ENCODE data around the gene AKAP13. TPM values are rescaled to one million over a fixed set of nuclear protein-coding genes. Genes with fewer than 3 reads are reported as not detected.

AKAP13 gene
- total RNA-seq, 1 experiment from 2014 or later, result 49.6 TPM

- intact Hi-C loops (cut with micrococcal nuclease; ENCODE audit: unreplicated experiment), result loop anchor here (5.0 kb wide), 1 partner anchor 343 kb away; no protein-coding TSS in a partner anchor
- no TSS peak for BruUV-seq (replicated peaks)
- H3K9me3 ChIP-seq, result no peaks in the 10 kb centered on the region
- H3K27me3 ChIP-seq (replicated peaks; ENCODE audit: control insufficient read depth, insufficient read depth, low read length), result no peaks in the 10 kb centered on the region
- CTCF ChIA-PET, result interaction anchor here (0.8 kb wide), 1 partner anchor 159 kb away, joined by 8 read pairs; no protein-coding TSS in a partner anchor
- no peaks in the 10 kb centered on the region for H3K9me3 Mint-ChIP-seq (ENCODE audit: unreplicated experiment)
- H3K4me3 Mint-ChIP-seq (ENCODE audit: unreplicated experiment), result no peak overlapping the region
- DNase-seq, result no peak
- H3K27ac Mint-ChIP-seq (ENCODE audit: unreplicated experiment), result peak overlapping the region; percentile 23
- POLR2A ChIA-PET, result no interaction called here
- H3K36me3 ChIP-seq (ENCODE audit: control insufficient read depth, insufficient read depth, low read length), result no peaks in the 10 kb centered on the region
- TF ChIP-seq CTCF (IDR thresholded peaks at IDR 0.05; ENCODE audit: insufficient read depth in 1 of 2, low read depth in 1 of 2, low read length in 1 of 2, severe bottlenecking in 1 of 2, unreplicated experiment in 1 of 2), result no peak
- peaks cover 9% of the 10 kb centered on the region for H3K36me3 Mint-ChIP-seq (ENCODE audit: insufficient read depth, unreplicated experiment)
- H3K4me1 ChIP-seq, result peaks cover 31% of the 10 kb centered on the region
- no peaks in the 10 kb centered on the region for H3K27me3 Mint-ChIP-seq (ENCODE audit: insufficient read depth, unreplicated experiment)
- peaks cover 39% of the 10 kb centered on the region for H3K4me1 Mint-ChIP-seq (ENCODE audit: low read depth, unreplicated experiment)
- no peak overlapping the region for H3K4me3 ChIP-seq (ENCODE audit: low read depth, low read length)
These were observed 113.8 kb downstream of the AKAP13 start for GRCh38 chr15:85494048-85494777.

- ChIA-PET CTCF (interaction anchor here (0.8 kb wide), 1 partner anchor 159 kb away, joined by 8 read pairs; no protein-coding TSS in a partner anchor), POLR2A (no interaction called here)
- no peak overlapping the region for H3K4me3 ChIP-seq (ENCODE audit: low read depth, low read length)
- no peaks in the 10 kb centered on the region for H3K27me3 ChIP-seq (replicated peaks; ENCODE audit: control insufficient read depth, insufficient read depth, low read length)
- no TSS peak for BruUV-seq (replicated peaks)
- H3K36me3 ChIP-seq (ENCODE audit: control insufficient read depth, insufficient read depth, low read length), result no peaks in the 10 kb centered on the region
- Mint-ChIP-seq H3K36me3 (ENCODE audit: insufficient read depth, unreplicated experiment) (peaks cover 9% of the 10 kb centered on the region), H3K27me3 (ENCODE audit: insufficient read depth, unreplicated experiment) (no peaks in the 10 kb centered on the region), H3K4me1 (ENCODE audit: low read depth, unreplicated experiment) (peaks cover 43% of the 10 kb centered on the region), H3K4me3 (ENCODE audit: unreplicated experiment) (no peak overlapping the region), H3K9me3 (ENCODE audit: unreplicated experiment) (no peaks in the 10 kb centered on the region), H3K27ac (ENCODE audit: unreplicated experiment) (no peak overlapping the region)
- H3K9me3 ChIP-seq, result no peaks in the 10 kb centered on the region
- peaks cover 36% of the 10 kb centered on the region for H3K4me1 ChIP-seq
- TF ChIP-seq CTCF (IDR thresholded peaks at IDR 0.05; ENCODE audit: insufficient read depth in 1 of 2, low read depth in 1 of 2, low read length in 1 of 2, severe bottlenecking in 1 of 2, unreplicated experiment in 1 of 2), result no peak
- intact Hi-C loops (cut with micrococcal nuclease; ENCODE audit: unreplicated experiment), result no loop called here
- DNase-seq, result no peak
These were observed 114.7 kb downstream of the AKAP13 start for GRCh38 chr15:85495096-85495495.

- no peaks in the 10 kb centered on the region for H3K27me3 ChIP-seq (replicated peaks; ENCODE audit: control insufficient read depth, insufficient read depth, low read length)
- no peaks in the 10 kb centered on the region for H3K9me3 ChIP-seq
- BruUV-seq (replicated peaks), result no TSS peak
- no peak for TF ChIP-seq CTCF (IDR thresholded peaks at IDR 0.05; ENCODE audit: insufficient read depth in 1 of 2, low read depth in 1 of 2, low read length in 1 of 2, severe bottlenecking in 1 of 2, unreplicated experiment in 1 of 2)
- peaks cover 40% of the 10 kb centered on the region for H3K4me1 ChIP-seq
- H3K36me3 ChIP-seq (ENCODE audit: control insufficient read depth, insufficient read depth, low read length), result no peaks in the 10 kb centered on the region
- Mint-ChIP-seq H3K36me3 (ENCODE audit: insufficient read depth, unreplicated experiment) (peaks cover 9% of the 10 kb centered on the region), H3K27ac (ENCODE audit: unreplicated experiment) (no peak overlapping the region), H3K9me3 (ENCODE audit: unreplicated experiment) (no peaks in the 10 kb centered on the region), H3K4me1 (ENCODE audit: low read depth, unreplicated experiment) (peaks cover 39% of the 10 kb centered on the region), H3K27me3 (ENCODE audit: insufficient read depth, unreplicated experiment) (no peaks in the 10 kb centered on the region), H3K4me3 (ENCODE audit: unreplicated experiment) (no peak overlapping the region)
- intact Hi-C loops (cut with micrococcal nuclease; ENCODE audit: unreplicated experiment), result no loop called here
- no peak for DNase-seq
- CTCF ChIA-PET, result no interaction called here
- POLR2A ChIA-PET, result no interaction called here
- no peak overlapping the region for H3K4me3 ChIP-seq (ENCODE audit: low read depth, low read length)
These were observed 115.1 kb downstream of the AKAP13 start for GRCh38 chr15:85495544-85495943.
